Astrocyte (in vitro differentiated cells and primary cell): Measurements from ENCODE around the gene KIAA1614. TPM values are rescaled to one million over a fixed set of nuclear protein-coding genes. Genes with fewer than 3 reads are reported as not detected.

ENCODE experiments used
- DNase-seq: peaks from one replicate; pipeline ENCODE4 v3.0.0-alpha.2; 2010; ENCODE audit warnings: low read depth
- FAIRE-seq: peaks from 2 replicates; lab custom pipeline; 2011; peaks lifted over from hg19 to GRCh38; lab: Jason Lieb, UNC
- H2AFZ ChIP-seq: 2 replicates; pipeline ENCODE4 v1.6.0; 2012; ENCODE audit warnings: low read depth, low read length, inconsistent platforms
- H3K27ac ChIP-seq: 2 replicates; pipeline ENCODE4 v1.5.1; 2011; ENCODE audit warnings: low read depth, low read length, inconsistent platforms
- H3K27me3 ChIP-seq: 2 replicates; pipeline ENCODE4 v1.6.0; 2011; ENCODE audit warnings: low read length, inconsistent platforms; ENCODE audit not compliant: insufficient read depth
- H3K36me3 ChIP-seq: 2 replicates; pipeline ENCODE4 v1.5.1; 2011; ENCODE audit warnings: low read length, inconsistent platforms; ENCODE audit not compliant: insufficient read depth
- H3K4me1 ChIP-seq: 2 replicates; pipeline ENCODE4 v1.5.1; 2011; ENCODE audit warnings: low read length, inconsistent platforms; ENCODE audit not compliant: insufficient read depth
- H3K4me2 ChIP-seq: 2 replicates; pipeline ENCODE4 v1.6.0; 2012; ENCODE audit warnings: low read length, inconsistent platforms
- H3K4me3 ChIP-seq: 2 replicates; pipeline ENCODE4 v1.5.1; 2011; ENCODE audit warnings: low read depth, mild to moderate bottlenecking, low read length, inconsistent platforms; ENCODE audit not compliant: insufficient read depth
- H3K79me2 ChIP-seq: 2 replicates; pipeline ENCODE4 v1.6.0; 2012; ENCODE audit warnings: mild to moderate bottlenecking, low read length, inconsistent platforms; ENCODE audit not compliant: insufficient read depth
- H3K9ac ChIP-seq: 2 replicates; pipeline ENCODE4 v1.6.0; 2012; ENCODE audit warnings: mild to moderate bottlenecking, low read length, inconsistent platforms
- H3K9me3 ChIP-seq: 2 replicates; pipeline ENCODE4 v1.5.1; 2012; ENCODE audit warnings: low read depth, mild to moderate bottlenecking, low read length, inconsistent platforms; ENCODE audit not compliant: insufficient read depth
- H4K20me1 ChIP-seq: 2 replicates; pipeline ENCODE4 v1.6.0; 2012; ENCODE audit warnings: low read length, inconsistent platforms; ENCODE audit not compliant: insufficient read depth
- H3K27ac Mint-ChIP-seq: one replicate; pipeline ENCODE4 v1.8.0; 2021; ENCODE audit warnings: mild to moderate bottlenecking, mixed read lengths; ENCODE audit not compliant: unreplicated experiment
- H3K27me3 Mint-ChIP-seq: one replicate; pipeline ENCODE4 v1.8.0; 2021; ENCODE audit warnings: low read depth, mixed read lengths; ENCODE audit not compliant: unreplicated experiment
- H3K36me3 Mint-ChIP-seq: one replicate; pipeline ENCODE4 v1.8.0; 2021; ENCODE audit warnings: low read depth, mixed read lengths; ENCODE audit not compliant: unreplicated experiment
- H3K4me1 Mint-ChIP-seq: one replicate; pipeline ENCODE4 v1.8.0; 2021; ENCODE audit warnings: low read depth, mixed read lengths; ENCODE audit not compliant: unreplicated experiment
- H3K4me3 Mint-ChIP-seq: one replicate; pipeline ENCODE4 v1.8.0; 2021; ENCODE audit warnings: mild to moderate bottlenecking, moderate library complexity, mixed read lengths; ENCODE audit not compliant: unreplicated experiment
- H3K9me3 Mint-ChIP-seq: one replicate; pipeline ENCODE4 v1.8.0; 2021; ENCODE audit warnings: mild to moderate bottlenecking, mixed read lengths; ENCODE audit not compliant: unreplicated experiment
- EZH2 ChIP-seq: IDR thresholded peaks from 2 replicates; pipeline ENCODE4 v1.6.1; 2012; ENCODE audit warnings: mild to moderate bottlenecking, low read length, inconsistent platforms; ENCODE audit not compliant: insufficient read depth
- total RNA-seq: library from RNA; stranded (reverse); gene quantifications from 2 replicates; pipeline ENCODE4 v1.2.1, GENCODE V29; 2021
- TF ChIP-seq, protein P1 (sequence below): IDR thresholded peaks from 2 replicates; pipeline ENCODE4 v1.5.1; 2011; ENCODE audit warnings: low read depth, mild to moderate bottlenecking, inconsistent platforms, low read length, moderate library complexity; ENCODE audit not compliant: insufficient read depth

Gene KIAA1614
- total RNA-seq, 1 donor from 2014 or later = 0.84 TPM

DNA sequence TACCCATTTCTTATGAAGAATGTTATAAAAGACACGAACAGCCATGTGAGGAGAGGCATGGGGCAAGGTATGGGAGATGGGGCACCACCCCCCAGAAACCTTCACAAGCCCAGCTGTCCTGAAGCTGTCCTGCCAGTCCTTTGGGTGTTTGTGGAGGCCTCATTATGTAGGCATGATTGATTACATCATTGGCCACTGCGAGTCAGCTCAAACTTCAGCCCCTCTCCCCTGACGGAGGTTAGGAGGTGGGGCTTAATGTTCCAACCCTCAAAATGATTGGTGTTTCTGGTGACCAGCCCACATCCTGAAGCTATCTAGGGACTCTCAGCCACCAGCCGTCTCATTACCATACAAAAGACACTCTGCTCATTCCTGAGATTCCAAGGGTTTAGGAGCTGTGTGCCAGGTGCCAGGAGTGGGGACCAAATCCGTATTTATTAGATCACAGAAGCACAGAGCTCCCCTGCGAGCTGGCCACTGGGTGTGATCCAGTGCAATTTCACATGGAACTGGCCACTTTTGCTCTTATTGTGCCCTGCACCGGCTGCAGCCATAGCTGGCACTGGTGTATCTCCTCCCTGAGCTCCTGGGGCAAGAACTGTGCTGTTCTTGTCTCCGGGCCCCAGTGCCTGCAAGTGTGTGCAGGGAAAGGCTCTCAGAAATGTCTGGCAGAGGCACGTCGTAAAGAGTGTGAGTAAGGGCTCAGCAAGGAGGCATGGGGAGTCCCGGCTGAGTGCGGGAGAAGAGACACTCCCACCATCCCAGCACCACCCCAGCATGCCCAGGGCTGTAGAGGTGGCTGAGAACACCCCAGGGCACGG lies 10.5 kb downstream of the KIAA1614 start:
- Histone ChIP-seq H3K4me3 (no peak overlapping the region), H3K4me2 (no peak overlapping the region), H3K36me3 (no peaks in the 10 kb centered on the region), H3K9ac (no peak overlapping the region), H4K20me1 (peaks cover 5% of the 10 kb centered on the region), H2AFZ (no peak overlapping the region), H3K4me1 (peaks cover 5% of the 10 kb centered on the region), H3K9me3 (no peaks in the 10 kb centered on the region), H3K79me2 (no peaks in the 10 kb centered on the region), H3K27me3 (no peaks in the 10 kb centered on the region), H3K27ac (no peak overlapping the region)
- Mint-ChIP-seq H3K9me3 (no peaks in the 10 kb centered on the region), H3K4me3 (no peak overlapping the region), H3K4me1 (peaks cover 29% of the 10 kb centered on the region), H3K27ac (peak overlapping the region; percentile 19), H3K27me3 (peaks cover 9% of the 10 kb centered on the region), H3K36me3 (peaks cover 2% of the 10 kb centered on the region)
- TF ChIP-seq, protein P1, sequence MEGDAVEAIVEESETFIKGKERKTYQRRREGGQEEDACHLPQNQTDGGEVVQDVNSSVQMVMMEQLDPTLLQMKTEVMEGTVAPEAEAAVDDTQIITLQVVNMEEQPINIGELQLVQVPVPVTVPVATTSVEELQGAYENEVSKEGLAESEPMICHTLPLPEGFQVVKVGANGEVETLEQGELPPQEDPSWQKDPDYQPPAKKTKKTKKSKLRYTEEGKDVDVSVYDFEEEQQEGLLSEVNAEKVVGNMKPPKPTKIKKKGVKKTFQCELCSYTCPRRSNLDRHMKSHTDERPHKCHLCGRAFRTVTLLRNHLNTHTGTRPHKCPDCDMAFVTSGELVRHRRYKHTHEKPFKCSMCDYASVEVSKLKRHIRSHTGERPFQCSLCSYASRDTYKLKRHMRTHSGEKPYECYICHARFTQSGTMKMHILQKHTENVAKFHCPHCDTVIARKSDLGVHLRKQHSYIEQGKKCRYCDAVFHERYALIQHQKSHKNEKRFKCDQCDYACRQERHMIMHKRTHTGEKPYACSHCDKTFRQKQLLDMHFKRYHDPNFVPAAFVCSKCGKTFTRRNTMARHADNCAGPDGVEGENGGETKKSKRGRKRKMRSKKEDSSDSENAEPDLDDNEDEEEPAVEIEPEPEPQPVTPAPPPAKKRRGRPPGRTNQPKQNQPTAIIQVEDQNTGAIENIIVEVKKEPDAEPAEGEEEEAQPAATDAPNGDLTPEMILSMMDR = no peak
- TF ChIP-seq EZH2 = no peak
- FAIRE-seq = no peak
- DNase-seq = peak; percentile 25

GRCh38 chr1:180923887-180924286 lies 11.2 kb downstream of the KIAA1614 start:
- H3K27me3 Mint-ChIP-seq = peaks cover 12% of the 10 kb centered on the region

More at GRCh38 chr1:180923887-180924286, 11.2 kb downstream of the KIAA1614 start:
- Histone ChIP-seq H3K27me3 (no peaks in the 10 kb centered on the region), H3K4me3 (no peak overlapping the region), H4K20me1 (peaks cover 5% of the 10 kb centered on the region), H3K9ac (no peak overlapping the region), H3K9me3 (no peaks in the 10 kb centered on the region), H3K36me3 (no peaks in the 10 kb centered on the region), H3K27ac (no peak overlapping the region), H3K79me2 (no peaks in the 10 kb centered on the region), H3K4me2 (no peak overlapping the region), H3K4me1 (peaks cover 5% of the 10 kb centered on the region), H2AFZ (no peak overlapping the region)
- no peak overlapping the region for H3K4me3 Mint-ChIP-seq
- no peaks in the 10 kb centered on the region for H3K9me3 Mint-ChIP-seq
- DNase-seq (no peak), FAIRE-seq (no peak)
- TF ChIP-seq EZH2 = no peak
- TF ChIP-seq, protein P1 = no peak
- peaks cover 34% of the 10 kb centered on the region for H3K4me1 Mint-ChIP-seq
- peak overlapping the region; percentile 62 for H3K27ac Mint-ChIP-seq
- H3K36me3 Mint-ChIP-seq = peaks cover 2% of the 10 kb centered on the region
